ENCODE measurements around the gene MR1. TPM values are rescaled to one million over a fixed set of nuclear protein-coding genes. Genes with fewer than 3 reads are reported as not detected.

MR1 gene
- total and polyA plus RNA-seq, 9 of the 15 experiments (the other 6 are each of a cell fraction or from before 2014, with no cell fraction given) = 9.7 to 21.7 (median 15.6) TPM

- TF ChIP-seq ID3 (CRISPR knock-in tag; IDR thresholded peaks at IDR 0.05) (no peak), ID3 (tag; IDR thresholded peaks at IDR 0.05) (no peak), ZKSCAN1 (IDR thresholded peaks at IDR 0.05; ENCODE audit: low read depth, low read length) (no peak), MCM5 (IDR thresholded peaks at IDR 0.05; ENCODE audit: low read depth) (no peak), KDM5B (IDR thresholded peaks at IDR 0.05; ENCODE audit: insufficient replicate concordance, low read depth, low read length) (no peak), ZNF512 (tag; IDR thresholded peaks at IDR 0.05) (peak; percentile 43; the same call in 1 of the 2 replicates), HDAC8 (tag; IDR thresholded peaks at IDR 0.05) (no peak), TEAD1 (CRISPR knock-in tag; IDR thresholded peaks at IDR 0.05) (0 out of 4 replicates have a peak, but pooled peaks of 1 of the 2 experiments have one; percentile 12), STAT5B (CRISPR knock-in tag; IDR thresholded peaks at IDR 0.05) (no peak), HMBOX1 (IDR thresholded peaks at IDR 0.05) (no peak), RBM34 (IDR thresholded peaks at IDR 0.05; ENCODE audit: borderline replicate concordance, insufficient read depth, low read length) (no peak), ZNF184 (CRISPR knock-in tag; IDR thresholded peaks at IDR 0.05) (no peak), PRDM10 (IDR thresholded peaks at IDR 0.05; ENCODE audit: partially characterized antibody) (no peak), DACH1 (IDR thresholded peaks at IDR 0.05; ENCODE audit: partially characterized antibody) (no peak), MXD1 (CRISPR knock-in tag; IDR thresholded peaks at IDR 0.05; ENCODE audit: borderline replicate concordance, poor library complexity, severe bottlenecking) (no peak), NBN (IDR thresholded peaks at IDR 0.05; ENCODE audit: low read depth) (no peak), POLR2A (conservative IDR thresholded peaks at IDR 0.05) (no peak), RBM22 (IDR thresholded peaks at IDR 0.05; ENCODE audit: low read depth, low read length, poor library complexity, severe bottlenecking) (no peak), SMAD1 (IDR thresholded peaks at IDR 0.05; ENCODE audit: low read depth, low read length, partially characterized antibody) (no peak)
These were observed 65.6 kb downstream of the MR1 start (continued) for GRCh38 chr1:181099152-181100014.
